Parathyroid adenoma (tissue), 2 donors: ENCODE measurements around the gene CABP7.
A peak's percentile ranks its signal among the peaks of the same experiment; 100 is the strongest.

Experiments used
- H2AFZ ChIP-seq: fragments of 300-600 bp; sonication (generic); one replicate; pipeline ENCODE4 v1.7.0; 2017; ENCODE audit warnings: antibody characterized with exemption, mild to moderate bottlenecking
- H3K27ac ChIP-seq: fragments of 300-600 bp; sonication (generic); one replicate; pipeline ENCODE4 v1.7.0; 2017
- H3K27me3 ChIP-seq: fragments of 300-600 bp; sonication (generic); one replicate; pipeline ENCODE4 v1.7.0; 2017; ENCODE audit warnings: low read length; ENCODE audit not compliant: control insufficient read depth, insufficient read depth
- H3K36me3 ChIP-seq: fragments of 300-600 bp; sonication (generic); one replicate; pipeline ENCODE4 v1.7.0; 2017; ENCODE audit warnings: low read length; ENCODE audit not compliant: control insufficient read depth, insufficient read depth
- H3K4me1 ChIP-seq: fragments of 300-600 bp; sonication (generic); one replicate; pipeline ENCODE4 v1.7.0; 2017; ENCODE audit warnings: control low read depth
- H3K4me2 ChIP-seq: fragments of 300-600 bp; sonication (generic); one replicate; pipeline ENCODE4 v1.7.0; 2017; ENCODE audit warnings: low read length
- H3K4me3 ChIP-seq: fragments of 300-600 bp; sonication (generic); one replicate; pipeline ENCODE4 v1.7.0; 2017; ENCODE audit warnings: low read depth, low read length
- H3K79me2 ChIP-seq: fragments of 300-600 bp; sonication (generic); one replicate; pipeline ENCODE4 v1.7.0; 2017; ENCODE audit warnings: control low read depth
- H3K9ac ChIP-seq: fragments of 300-600 bp; sonication (generic); one replicate; pipeline ENCODE4 v1.7.0; 2017; ENCODE audit warnings: mild to moderate bottlenecking
- H3K9me3 ChIP-seq: fragments of 300-600 bp; sonication (generic); one replicate; pipeline ENCODE4 v1.7.0; 2017; ENCODE audit warnings: low read length; ENCODE audit not compliant: control insufficient read depth
- TF ChIP-seq, protein P1 (sequence below): fragments of 300-600 bp; sonication (generic); IDR thresholded peaks from one replicate; pipeline ENCODE4 v1.7.0; 2017; ENCODE audit warnings: antibody characterized with exemption, mild to moderate bottlenecking
- donor health status: primary hyperparathyroidism.

The CABP7 gene

GRCh38 chr22:29704528-29705285 is 15.1 kb upstream of the CABP7 start:
- no peaks in the 10 kb centered on the region for H3K36me3 ChIP-seq
- H3K4me1 ChIP-seq: peaks cover 15% of the 10 kb centered on the region
- no peak overlapping the region for H3K27ac ChIP-seq
- H2AFZ ChIP-seq: peak overlapping the region; percentile 46
- TF ChIP-seq, protein P1, sequence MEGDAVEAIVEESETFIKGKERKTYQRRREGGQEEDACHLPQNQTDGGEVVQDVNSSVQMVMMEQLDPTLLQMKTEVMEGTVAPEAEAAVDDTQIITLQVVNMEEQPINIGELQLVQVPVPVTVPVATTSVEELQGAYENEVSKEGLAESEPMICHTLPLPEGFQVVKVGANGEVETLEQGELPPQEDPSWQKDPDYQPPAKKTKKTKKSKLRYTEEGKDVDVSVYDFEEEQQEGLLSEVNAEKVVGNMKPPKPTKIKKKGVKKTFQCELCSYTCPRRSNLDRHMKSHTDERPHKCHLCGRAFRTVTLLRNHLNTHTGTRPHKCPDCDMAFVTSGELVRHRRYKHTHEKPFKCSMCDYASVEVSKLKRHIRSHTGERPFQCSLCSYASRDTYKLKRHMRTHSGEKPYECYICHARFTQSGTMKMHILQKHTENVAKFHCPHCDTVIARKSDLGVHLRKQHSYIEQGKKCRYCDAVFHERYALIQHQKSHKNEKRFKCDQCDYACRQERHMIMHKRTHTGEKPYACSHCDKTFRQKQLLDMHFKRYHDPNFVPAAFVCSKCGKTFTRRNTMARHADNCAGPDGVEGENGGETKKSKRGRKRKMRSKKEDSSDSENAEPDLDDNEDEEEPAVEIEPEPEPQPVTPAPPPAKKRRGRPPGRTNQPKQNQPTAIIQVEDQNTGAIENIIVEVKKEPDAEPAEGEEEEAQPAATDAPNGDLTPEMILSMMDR: no peak
- no peak overlapping the region for H3K4me3 ChIP-seq
- H3K9ac ChIP-seq: no peak overlapping the region
- no peaks in the 10 kb centered on the region for H3K79me2 ChIP-seq
- no peaks in the 10 kb centered on the region for H3K27me3 ChIP-seq
- H3K9me3 ChIP-seq: no peaks in the 10 kb centered on the region
- no peak overlapping the region for H3K4me2 ChIP-seq

- H3K79me2 ChIP-seq: no peaks in the 10 kb centered on the region
- no peak overlapping the region for H3K4me3 ChIP-seq
- TF ChIP-seq, protein P1: no peak
- no peaks in the 10 kb centered on the region for H3K9me3 ChIP-seq
- no peak overlapping the region for H2AFZ ChIP-seq
- H3K4me1 ChIP-seq: peaks cover 17% of the 10 kb centered on the region
- no peak overlapping the region for H3K27ac ChIP-seq
- H3K9ac ChIP-seq: no peak overlapping the region
- no peaks in the 10 kb centered on the region for H3K27me3 ChIP-seq
- no peak overlapping the region for H3K4me2 ChIP-seq
- no peaks in the 10 kb centered on the region for H3K36me3 ChIP-seq
Measured at GRCh38 chr22:29705651-29706050, 14.2 kb upstream of the CABP7 start.

DNA sequence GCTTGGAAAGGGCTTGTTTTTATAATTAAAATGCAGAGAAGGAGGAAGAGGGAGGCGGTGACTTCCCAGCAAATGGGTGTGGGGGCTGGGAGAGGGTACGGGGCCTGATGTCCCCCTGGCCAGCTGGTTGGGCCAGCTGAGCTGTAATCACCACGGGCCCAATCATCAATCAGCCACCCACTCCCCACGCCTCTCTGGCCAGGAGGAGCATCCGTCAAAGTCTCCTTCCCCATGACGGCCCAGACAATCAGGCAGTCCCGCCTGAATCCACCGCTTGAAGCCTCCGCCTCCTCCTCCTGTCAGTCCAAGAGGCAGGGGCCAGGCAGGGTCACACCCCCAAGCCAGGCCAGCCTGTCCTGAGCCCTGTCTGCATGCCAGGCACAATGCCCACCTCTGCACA is 13.3 kb upstream of the CABP7 start:
- Histone ChIP-seq H3K4me2 (no peak overlapping the region), H3K4me1 (peaks cover 16% of the 10 kb centered on the region), H2AFZ (no peak overlapping the region), H3K27ac (no peak overlapping the region), H3K9ac (no peak overlapping the region), H3K4me3 (no peak overlapping the region), H3K9me3 (no peaks in the 10 kb centered on the region), H3K79me2 (no peaks in the 10 kb centered on the region), H3K27me3 (no peaks in the 10 kb centered on the region), H3K36me3 (no peaks in the 10 kb centered on the region)
- TF ChIP-seq, protein P1: no peak

DNA sequence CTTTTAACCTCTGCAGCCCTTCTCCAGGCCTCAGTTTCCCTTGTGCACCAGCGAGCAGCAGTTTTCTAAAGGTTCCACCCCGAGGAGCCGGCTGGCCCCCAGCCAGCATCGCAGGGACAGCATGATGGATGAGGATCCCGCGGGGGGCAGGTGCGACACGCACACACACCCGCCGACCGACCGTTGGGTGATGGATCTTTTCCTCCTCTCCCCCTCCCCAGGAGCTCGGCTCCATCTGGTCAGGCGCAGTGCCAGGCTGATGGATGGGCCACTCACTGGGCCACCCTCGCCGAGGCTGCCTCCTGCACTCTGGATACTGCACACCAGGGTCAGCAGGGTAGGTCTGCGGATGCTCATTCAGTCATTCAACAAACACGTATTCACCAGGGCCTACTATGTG is 12.8 kb upstream of the CABP7 start:
- no peak overlapping the region for H3K4me3 ChIP-seq
- H3K36me3 ChIP-seq: no peaks in the 10 kb centered on the region
- H3K9me3 ChIP-seq: no peaks in the 10 kb centered on the region
- no peak overlapping the region for H3K4me2 ChIP-seq
- no peak overlapping the region for H2AFZ ChIP-seq
- H3K9ac ChIP-seq: no peak overlapping the region
- no peaks in the 10 kb centered on the region for H3K27me3 ChIP-seq
- H3K79me2 ChIP-seq: no peaks in the 10 kb centered on the region
- TF ChIP-seq, protein P1: no peak
- peaks cover 14% of the 10 kb centered on the region for H3K4me1 ChIP-seq
- no peak overlapping the region for H3K27ac ChIP-seq

DNA sequence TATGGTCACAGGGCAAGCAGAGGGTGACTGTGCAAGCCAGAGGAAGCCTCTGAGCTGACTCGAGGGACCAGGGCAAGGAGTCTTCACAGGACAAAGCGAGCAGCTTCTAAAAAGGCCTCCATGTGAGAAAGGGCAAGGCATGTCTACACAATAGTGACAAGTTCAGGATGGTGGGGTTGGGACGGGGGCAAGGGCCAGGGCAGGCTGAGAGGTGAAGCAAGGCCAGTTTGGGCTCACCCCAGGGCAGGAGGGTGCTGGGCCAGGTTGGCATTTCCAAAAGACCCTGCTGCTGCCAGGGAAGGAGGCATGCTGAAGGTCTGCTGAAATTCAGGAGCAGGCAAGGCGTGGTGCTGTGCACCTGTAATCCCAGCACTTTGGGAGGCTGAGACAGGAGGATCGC is 12.3 kb upstream of the CABP7 start:
- Histone ChIP-seq H3K27ac (no peak overlapping the region), H3K4me2 (no peak overlapping the region), H3K4me3 (no peak overlapping the region), H3K36me3 (no peaks in the 10 kb centered on the region), H3K79me2 (no peaks in the 10 kb centered on the region), H2AFZ (no peak overlapping the region), H3K4me1 (peaks cover 13% of the 10 kb centered on the region), H3K9ac (no peak overlapping the region), H3K27me3 (no peaks in the 10 kb centered on the region), H3K9me3 (no peaks in the 10 kb centered on the region)
- TF ChIP-seq, protein P1: no peak
